ENCODE data around the gene NCAM2.

Gene NCAM2

GRCh38 chr21:21029164-21029563 lies 31.0 kb downstream of the NCAM2 start:
- DNase-seq, result no peak

GRCh38 chr21:21030311-21030710 lies 32.1 kb downstream of the NCAM2 start:
- DNase-seq, result no peak

- no peak for DNase-seq
Observed at GRCh38 chr21:21034036-21034435, 35.8 kb downstream of the NCAM2 start.

- DNase-seq, result no peak
Observed at GRCh38 chr21:21039624-21040170, 41.5 kb downstream of the NCAM2 start.

GRCh38 chr21:21045518-21045917 lies 47.3 kb downstream of the NCAM2 start:
- DNase-seq, result no peak

GRCh38 chr21:21046063-21046462 lies 47.9 kb downstream of the NCAM2 start:
- DNase-seq, result no peak

GRCh38 chr21:21051109-21052055 lies 53.2 kb downstream of the NCAM2 start:
- DNase-seq, result no peak

- no peak for DNase-seq
Observed at GRCh38 chr21:21052672-21053071, 54.5 kb downstream of the NCAM2 start.

GRCh38 chr21:21057349-21058062 lies 59.3 kb downstream of the NCAM2 start:
- DNase-seq, result no peak

GRCh38 chr21:21063828-21064227 lies 65.6 kb downstream of the NCAM2 start:
- DNase-seq, result no peak

GRCh38 chr21:21064353-21064752 lies 66.1 kb downstream of the NCAM2 start:
- DNase-seq, result no peak

GRCh38 chr21:21067375-21067774 lies 69.2 kb downstream of the NCAM2 start:
- DNase-seq, result no peak

GRCh38 chr21:21074305-21074704 lies 76.1 kb downstream of the NCAM2 start:
- no peak for DNase-seq

GRCh38 chr21:21076051-21076450 lies 77.8 kb downstream of the NCAM2 start:
- DNase-seq, result no peak

- DNase-seq, result no peak
Observed at GRCh38 chr21:21076491-21076890, 78.3 kb downstream of the NCAM2 start.

- DNase-seq, result no peak
Observed at GRCh38 chr21:21079646-21080045, 81.4 kb downstream of the NCAM2 start.

- no peak for DNase-seq
Observed at GRCh38 chr21:21084179-21084578, 86.0 kb downstream of the NCAM2 start.

- DNase-seq, result no peak
Observed at GRCh38 chr21:21085206-21085605, 87.0 kb downstream of the NCAM2 start.

GRCh38 chr21:21096956-21097355 lies 98.7 kb downstream of the NCAM2 start:
- no peak for DNase-seq

GRCh38 chr21:21097466-21097865 lies 99.3 kb downstream of the NCAM2 start:
- DNase-seq, result no peak

GRCh38 chr21:21101911-21102310 lies 103.7 kb downstream of the NCAM2 start:
- DNase-seq, result no peak

GRCh38 chr21:21102896-21103295 lies 104.7 kb downstream of the NCAM2 start:
- DNase-seq, result no peak

- no peak for DNase-seq
Observed at GRCh38 chr21:21103692-21104091, 105.5 kb downstream of the NCAM2 start.

- no peak for DNase-seq
Observed at GRCh38 chr21:21109736-21110135, 111.5 kb downstream of the NCAM2 start.
